ENCODE measurements around the gene CLSTN2.

Gene CLSTN2

DNA sequence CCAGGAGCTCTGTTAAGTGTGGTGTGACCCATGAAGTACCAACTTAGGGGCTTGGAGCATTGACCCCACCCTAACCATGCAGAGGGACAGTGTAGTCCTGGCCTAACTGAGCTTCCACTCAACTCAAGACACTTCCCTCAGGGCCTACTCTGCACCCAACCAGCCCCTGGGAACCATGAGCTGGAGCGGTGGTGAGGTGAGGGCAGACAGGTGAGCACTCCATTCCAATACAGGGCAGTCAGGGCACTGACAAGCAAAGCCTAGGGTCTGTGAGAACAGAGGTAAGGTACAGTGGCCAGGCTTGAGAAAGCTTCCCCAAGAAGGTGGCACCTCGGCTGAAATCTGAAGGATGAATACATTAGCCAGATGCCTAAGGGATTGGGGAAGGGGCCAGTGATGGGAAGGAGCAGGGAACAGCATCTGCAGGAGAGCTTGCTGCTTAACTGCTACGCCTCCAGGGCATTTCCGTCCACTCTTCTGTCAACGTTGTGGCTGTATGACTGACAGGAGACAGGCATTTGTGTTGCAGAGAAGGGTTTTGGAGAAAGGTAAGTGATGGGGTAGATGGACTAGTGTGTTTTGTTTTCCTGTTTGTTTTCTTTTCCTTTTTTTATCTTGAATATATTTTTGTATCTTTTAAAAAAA, 499.4 kb downstream of the CLSTN2 start:
- no peak for DNase-seq

DNA sequence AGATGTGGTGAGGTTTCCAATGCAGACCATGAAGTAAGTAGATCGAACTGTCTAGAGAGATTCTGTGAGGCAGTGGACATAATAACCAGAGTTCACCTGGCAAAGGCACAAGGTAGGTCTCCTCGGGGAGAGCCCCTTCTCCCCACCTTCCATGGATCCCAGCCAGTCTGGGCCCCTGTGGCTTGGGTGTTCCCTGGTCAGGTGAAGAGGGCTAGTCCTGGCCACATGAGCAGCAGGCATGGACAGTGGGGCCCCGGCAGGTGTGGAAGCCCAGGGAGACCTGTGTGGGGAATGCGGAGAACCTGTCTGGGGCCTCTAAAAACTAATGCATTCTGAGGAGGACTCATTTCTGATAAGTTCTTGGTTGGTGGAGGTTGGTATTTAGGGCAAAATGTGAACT, 501.4 kb downstream of the CLSTN2 start:
- DNase-seq = no peak

DNA sequence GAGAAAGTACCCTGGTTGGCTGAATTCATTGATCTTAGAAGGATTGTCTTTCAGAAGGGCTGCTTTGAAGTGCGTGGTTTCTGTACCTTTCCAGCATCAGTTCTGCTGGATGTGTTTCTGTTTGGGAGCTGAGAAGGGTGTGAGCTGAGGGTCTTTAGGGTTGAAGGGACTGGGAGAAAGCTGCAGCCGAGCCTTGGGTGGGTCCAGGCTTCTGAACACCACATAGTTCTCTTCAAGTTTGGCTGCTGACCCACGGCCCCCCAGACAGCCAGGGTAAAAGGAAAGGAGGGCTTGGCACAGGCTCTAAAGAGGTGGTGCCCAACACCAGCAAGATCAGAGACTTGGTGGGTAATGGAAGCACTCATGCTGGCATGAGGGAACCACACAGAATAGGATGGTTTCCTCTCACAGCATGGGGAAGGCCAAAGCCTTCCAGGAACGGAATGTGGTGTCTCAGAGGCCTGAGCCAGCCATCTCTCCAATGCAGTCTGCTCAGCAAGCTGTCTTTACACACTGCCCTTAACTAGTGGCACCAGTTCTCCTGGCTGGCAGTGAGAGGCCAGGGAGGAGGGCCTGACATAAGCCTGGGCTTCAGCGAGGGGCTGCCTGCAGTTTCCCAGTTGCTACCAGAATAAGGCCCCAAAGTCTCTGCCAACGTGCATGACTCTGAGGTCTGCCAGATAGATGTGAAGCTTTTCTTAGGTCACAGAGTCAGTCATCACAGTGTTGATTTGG, 503.9 kb downstream of the CLSTN2 start:
- no peak for DNase-seq

DNA sequence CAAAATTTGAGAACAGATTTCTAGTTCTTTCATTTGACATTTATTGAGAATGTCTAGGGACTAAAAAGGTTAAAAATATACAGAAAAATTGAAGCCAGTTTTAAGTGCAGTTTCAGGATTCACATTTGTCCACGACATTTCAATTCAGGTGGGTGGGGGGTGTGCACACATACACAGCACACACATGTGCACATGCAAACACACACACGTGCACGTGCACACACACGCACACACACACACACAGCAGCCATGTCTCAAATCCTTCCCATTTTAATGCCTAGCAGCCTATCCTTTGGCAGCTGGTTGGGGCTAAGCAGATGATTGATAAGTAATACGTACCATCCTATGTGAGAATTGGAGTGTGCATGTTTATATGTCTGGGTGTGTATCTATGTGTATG, 504.5 kb downstream of the CLSTN2 start:
- no peak for DNase-seq

DNA sequence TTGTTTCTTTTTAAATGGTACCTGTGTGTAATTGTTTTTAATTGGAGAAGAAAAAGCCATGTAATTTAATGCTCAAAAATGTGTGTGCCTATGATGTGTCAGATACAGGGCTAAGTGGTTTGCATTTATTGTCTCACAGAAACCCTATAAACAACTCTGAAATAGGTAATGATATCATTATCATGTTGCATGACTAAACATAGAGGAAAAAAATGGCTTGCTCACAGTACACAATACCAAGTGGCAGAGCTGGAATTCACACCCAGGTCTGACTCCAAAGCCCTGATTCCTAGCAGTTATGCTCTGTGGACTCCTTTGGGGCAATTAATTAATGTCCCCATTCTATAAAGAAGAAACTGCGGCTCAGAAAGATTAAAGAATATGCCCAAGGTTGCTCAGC, 505.5 kb downstream of the CLSTN2 start:
- no peak for DNase-seq

DNA sequence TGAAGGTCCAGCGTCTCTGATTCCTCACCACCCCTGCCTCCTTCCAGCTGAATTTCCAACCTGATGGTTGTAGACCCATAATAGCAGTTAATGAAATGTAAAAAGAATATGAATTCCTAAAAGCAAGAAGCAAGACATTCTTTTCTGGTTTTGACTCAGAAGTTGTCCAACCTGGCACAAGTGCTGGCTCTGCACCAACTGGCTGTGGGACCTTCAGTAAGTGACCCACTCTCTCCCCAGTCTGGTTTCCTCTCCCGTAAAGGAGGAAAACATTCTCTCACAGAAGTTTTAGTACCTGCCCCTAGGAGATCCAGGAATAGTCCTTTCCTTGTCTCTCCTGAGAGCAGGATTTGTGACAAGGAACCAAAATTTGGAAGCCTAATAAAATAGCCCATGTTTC, 506.0 kb downstream of the CLSTN2 start:
- DNase-seq = no peak

DNA sequence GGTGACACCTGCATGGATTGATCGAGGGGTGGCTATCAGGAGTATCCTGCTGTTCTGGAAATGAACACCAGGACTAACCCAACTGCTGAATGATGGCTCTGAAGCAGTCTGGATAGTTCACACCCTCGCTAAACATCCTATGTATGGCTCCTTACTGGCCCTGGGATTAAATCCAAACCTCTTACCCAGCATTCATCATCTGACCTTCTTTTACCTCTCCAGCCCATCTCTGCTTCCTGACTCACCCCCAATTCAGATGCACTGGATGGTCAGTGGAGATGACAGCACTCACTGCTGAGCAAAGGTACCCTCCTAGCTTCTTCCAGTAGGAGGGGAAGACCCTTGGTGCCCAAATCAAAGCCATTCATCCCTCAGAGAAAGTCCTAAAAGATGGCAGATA, 507.6 kb downstream of the CLSTN2 start:
- DNase-seq = no peak

DNA sequence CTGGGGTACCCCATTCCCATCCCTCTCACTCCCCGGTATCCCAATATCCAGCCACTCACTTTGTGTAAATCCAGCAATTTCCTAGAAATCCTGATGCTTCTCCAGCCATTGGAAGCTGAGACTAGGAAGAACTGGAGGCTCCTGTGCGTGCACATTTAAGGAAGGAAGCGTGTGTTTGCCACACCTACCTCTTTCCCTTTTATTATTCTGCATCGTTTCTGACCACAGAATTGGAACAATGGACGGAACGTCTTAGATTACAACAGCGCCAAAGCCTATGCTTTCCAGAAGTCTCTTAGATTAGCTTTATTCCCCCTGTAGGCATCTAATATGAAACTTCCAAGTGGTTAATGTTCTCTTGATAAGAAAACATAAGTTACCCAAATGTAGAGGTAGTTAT, 508.1 kb downstream of the CLSTN2 start:
- DNase-seq = no peak

DNA sequence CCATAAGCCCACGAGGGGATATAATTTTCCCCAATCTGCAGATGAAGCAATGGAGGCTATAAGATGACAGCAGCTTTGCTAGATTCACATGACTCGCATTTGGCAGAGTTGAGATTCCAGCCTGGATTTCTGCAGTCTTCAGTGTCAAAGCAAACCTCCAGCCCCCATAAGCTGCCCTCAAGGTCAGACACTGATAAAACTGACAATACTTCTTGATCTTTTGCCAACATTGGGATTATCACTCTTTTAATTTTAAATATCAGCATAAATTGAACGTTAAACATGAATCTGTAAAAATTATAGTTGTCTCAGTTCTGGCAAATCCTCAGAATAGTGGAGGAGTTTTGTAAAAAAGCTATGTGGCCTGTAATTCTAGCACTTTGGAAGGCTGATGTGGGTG, 508.8 kb downstream of the CLSTN2 start:
- no peak for DNase-seq

DNA sequence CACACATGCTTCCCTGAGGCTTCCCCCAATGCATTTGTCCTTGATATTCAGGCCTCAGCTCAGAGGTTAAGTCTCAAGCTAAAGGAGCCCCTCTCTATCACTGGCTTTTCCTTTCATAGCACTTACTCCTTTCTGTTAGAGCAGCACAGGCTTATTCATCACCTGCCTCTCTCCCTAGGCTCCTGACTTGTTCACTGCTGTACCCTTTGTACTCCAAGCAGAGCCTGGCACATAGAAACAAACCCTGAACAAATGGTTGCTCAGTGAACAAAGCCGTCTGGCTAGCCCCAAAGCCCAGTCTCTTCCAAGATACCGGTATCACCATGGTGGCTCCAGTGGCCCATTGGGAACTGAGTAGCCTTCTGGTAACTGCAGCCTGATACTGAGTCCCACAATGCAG, 511.7 kb downstream of the CLSTN2 start:
- no peak for DNase-seq

DNA sequence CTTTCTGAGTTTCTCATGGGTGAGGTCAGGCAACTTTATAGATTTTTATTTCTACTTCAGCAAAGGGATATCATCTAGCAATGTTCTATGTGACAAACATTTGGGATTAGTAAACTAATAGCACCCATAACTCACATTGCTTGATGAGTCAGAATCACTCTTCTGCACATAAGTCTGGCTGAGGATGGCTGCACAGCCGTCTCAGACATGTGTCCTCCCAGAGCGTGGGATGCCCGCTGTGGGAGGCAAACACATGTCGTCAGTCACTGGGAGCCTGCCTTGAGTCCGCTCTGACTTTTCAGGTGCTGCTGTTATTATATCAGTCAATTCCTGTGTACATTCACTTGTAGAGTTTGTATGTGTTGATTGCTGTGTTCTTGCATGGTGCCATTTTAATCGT, 512.2 kb downstream of the CLSTN2 start:
- no peak for DNase-seq

DNA sequence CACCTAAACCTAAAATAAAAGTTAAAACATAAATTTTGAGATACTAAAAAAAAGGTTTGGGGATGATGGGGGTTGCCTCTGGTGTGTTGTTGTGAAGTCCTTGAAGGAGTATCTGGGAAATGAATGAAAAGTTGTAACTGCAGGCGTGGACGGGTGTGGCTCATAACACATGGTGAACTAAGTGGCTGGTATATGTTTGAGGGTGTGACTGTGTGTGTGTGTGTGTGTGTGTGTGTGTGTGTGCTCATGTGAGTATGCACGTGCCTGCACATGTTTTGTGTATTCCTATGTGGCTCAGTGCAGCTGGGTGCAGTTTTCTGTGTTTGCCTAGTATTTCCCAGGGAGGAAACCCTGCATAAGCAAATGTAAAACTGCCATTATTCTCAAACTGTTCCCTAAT, 513.0 kb downstream of the CLSTN2 start:
- no peak for DNase-seq

DNA sequence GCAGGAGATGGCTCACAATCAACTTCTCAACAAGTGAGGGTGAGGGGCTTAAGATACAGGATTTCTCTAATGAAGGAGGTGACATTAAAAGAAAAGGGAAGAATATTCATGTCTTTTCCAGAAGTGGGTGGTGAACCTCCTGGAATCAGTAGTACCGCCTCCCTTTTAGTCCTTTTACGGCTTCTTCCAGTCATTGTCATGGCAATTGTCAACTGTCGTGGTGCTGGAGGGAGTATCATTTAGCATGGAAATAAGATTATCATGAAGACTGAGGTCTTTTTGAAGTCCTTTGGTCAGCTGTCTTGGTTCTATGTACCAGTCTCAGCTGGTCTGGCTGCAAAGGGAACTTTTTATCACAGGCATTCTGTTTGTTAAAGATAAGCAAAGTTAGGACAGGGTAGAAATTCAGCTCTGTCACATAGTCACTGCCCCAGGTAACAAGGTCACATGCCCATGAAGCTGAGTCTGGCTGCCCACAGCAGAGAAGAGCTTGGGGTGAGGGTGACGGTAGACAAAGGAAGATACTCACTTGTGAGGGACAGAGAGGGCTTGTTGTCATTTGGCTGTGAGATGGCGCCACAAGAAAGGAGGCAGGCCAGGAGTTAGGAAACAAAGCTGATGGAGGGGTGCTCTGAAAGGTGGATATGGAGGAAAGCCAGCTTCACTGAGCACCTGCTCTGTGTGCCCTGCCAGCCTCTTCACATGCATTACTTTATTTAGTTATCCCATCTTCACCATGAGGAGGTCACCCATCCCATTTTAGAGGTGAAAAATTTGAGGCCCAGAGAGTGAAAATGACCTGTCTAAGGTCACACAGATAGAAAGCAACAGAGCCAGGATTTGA, 514.6 kb downstream of the CLSTN2 start:
- DNase-seq = no peak

DNA sequence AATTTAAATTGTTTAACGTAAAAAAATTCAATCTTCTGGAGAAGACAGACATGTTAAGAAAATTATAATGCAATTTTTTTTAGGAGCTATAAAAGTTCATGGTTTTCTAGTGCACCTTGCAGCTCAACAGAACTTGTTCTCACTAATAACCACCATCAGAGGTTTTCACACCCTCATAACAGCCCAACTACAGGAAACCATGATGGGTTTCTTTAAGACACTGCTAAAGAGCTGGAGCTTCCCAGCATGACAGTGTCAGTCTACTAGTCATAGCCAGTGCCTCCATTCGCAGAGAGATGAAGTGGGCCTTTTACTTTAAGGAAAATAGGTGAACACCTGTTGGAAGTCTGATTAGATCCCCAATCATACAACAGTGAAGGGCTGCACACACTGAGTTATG, 518.8 kb downstream of the CLSTN2 start:
- no peak for DNase-seq

DNA sequence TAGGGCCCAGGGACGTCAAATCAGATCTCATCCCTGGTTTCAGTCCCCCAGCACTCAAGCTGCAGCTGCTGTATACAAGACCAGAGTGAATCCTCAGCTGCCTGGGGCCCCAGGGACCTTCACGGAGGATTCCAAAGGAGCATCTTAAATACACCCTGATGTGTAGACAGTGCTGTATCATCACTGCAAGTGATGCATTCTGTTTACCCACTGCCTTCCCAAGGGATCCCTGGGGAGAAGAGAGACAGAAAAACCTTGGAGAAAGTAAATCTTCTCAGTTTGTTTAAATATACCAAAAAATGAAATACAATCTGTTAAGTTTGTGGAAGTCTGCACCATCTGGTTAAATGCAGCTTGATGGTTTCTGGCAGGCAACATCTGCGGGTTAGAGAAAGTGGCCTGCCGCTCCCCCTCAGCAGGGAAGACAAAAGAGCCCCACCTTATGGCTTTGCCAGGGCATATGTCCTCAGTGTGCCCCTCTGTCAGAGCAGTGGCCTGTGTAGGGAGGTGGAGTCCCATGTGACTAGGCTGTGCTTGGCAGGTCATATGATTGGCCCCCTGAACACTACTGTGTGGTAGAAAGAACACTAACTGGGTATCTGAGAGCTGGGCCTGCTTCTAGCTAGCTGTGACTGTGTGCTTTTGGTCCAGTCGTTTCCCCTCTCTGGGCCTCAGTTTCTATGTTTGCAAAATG, 520.7 kb downstream of the CLSTN2 start:
- DNase-seq = no peak

DNA sequence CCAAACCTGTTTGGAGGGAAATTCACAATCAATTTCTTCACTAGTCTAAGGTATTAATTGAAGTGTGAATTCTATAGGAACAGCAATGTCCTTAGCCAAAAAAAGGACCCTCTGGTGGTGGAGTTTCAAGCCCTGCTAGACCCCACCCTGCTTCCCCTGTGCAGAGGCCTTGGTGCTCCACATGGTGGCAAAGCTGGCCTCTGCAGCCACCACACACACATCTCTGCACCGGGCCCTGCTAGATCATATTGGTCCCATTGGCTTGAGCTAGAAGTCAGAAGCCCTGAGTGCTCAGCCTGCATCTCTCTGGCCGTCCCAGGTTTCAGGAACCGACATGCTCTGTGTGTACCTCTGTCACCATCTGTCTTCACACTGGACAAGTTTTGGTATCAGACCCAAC, 522.0 kb downstream of the CLSTN2 start:
- DNase-seq = no peak

DNA sequence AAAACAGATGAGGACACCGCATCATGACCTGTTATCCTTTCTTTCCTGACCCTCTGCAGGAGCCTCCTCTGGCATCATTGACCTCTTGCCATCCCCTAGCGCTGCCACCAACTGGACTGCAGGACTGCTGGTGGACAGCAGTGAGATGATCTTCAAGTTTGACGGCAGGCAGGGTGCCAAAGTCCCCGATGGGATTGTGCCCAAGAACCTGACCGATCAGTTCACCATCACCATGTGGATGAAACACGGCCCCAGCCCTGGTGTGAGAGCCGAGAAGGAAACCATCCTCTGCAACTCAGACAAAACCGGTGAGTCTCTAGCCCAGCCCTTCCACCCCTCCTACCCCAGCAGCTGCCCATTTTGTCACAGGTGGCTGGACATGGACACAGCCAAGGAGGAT, 524.5 kb downstream of the CLSTN2 start:
- no peak for DNase-seq

DNA sequence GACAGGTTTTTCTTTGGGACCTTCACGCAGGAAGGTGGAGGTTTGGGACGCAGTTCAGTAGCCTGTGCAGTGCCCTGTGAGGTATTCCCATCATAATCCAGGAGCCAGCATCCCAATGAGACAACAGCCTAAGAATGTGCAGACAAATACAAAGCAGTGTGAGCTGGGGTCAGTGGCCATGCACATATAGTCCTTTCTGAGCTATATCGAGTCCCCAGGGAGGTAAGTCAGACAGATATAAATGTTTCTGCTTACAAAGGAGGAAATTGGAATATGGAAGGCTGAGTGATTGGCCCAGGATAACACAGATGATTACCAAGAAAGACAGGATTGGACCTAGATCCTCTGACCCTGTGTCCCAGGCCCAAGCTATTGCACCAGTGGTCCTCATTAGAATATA, 526.3 kb downstream of the CLSTN2 start:
- no peak for DNase-seq

DNA sequence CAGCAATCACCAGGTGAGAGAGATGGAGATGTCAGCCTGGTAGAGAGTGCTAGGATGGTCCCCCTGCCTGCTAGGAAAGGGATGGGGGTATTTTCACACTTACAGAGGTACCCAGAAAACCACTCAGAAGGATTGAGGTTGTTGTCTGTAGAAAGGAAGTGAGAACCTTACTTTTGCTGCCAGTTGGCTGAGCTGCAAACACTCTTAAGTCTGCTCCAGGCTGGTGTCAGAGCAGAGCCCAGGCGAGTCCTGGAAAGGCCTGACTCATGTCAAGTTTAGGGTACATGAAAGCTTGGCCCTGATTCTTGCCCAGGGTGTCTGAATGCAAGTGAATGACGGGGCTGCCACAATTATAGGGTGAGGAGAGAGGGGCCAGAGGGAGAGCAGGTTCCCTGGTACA, 528.4 kb downstream of the CLSTN2 start:
- no peak for DNase-seq

DNA sequence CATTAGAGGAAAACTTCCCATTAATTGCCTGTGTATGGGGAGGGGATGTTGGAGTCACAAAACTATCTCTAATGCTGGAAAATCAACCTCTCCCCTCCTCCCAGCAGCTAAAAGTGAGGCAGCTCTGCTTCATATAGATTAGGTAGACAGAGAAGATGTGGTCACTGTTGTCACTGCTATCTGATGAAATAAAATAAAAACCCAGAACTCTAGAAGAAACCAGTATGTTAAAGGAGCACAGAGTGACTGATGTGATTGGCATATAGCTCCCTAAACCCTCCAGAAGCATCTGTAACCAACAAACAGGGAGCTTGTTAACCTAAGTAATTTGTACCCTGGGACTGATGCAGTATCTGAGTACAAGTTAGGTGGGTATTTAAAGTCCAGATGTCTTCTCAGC, 531.0 kb downstream of the CLSTN2 start:
- no peak for DNase-seq

DNA sequence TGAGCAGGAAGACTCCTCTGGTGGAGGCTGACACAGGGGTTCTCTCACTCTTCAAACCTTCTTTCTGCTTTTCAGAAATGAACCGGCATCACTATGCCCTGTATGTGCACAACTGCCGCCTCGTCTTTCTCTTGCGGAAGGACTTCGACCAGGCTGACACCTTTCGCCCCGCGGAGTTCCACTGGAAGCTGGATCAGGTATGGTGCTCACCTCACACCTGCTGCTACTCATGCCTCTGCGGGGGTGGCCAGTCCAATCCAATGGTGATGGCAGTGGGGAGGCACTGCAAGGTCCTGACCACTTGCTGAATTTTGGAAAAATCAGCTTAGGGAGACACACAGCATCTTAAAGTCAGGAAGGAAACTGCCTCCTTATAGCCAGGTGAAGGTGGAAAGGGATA, 531.5 kb downstream of the CLSTN2 start:
- DNase-seq = no peak

DNA sequence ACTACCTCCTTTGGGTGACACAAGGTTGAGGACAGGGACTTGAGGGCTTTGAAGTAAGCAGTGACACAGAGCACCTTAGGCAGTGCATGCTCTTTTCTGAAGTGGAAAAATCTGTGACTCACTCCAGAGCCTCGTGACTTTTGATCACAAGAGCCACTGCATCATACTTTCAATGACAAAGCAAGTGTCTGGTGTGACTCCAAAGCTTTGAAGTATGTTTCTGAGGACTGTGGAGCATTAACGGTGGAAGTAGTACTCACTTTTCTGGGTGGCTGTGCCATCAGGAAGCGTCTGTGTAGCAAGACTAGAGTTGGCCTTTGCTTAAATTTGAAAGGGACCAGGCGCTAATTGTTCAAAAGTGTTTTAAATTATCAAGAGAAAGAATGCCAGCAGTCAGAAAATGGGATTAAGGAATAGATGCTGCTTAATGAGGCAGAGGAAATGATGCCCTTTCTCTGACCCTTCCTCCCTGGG, 532.2 kb downstream of the CLSTN2 start:
- no peak for DNase-seq

DNA sequence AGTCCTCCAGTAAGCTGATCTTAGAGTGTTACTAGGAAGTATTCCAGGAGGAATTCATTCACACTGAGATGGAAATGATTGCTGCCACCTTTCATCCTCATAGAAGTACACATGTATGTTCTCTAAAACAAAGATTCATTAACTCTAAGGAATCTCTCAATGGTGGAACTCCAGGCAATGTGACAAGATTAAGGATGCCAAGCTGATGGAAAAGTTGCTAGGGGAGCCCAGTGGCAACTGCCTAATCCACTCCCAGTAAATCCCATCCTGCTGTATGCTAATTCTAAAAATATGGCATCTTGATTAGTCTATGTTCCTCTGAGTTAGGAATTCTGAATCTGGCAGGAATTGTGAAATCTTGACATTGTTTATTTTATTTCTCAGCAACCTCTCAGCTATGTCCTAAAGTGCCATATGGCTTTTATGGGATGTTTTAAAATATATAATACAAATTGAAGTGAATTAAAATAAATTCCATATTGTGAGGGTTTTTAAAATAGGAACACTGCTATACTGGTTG, 532.9 kb downstream of the CLSTN2 start:
- no peak for DNase-seq
